Placental pericyte (primary cell): ENCODE data around the gene TSPYL2. TPM values are rescaled to one million over a fixed set of nuclear protein-coding genes. Genes with fewer than 3 reads are reported as not detected.

Experiments used
- small RNA-seq: library from RNA; depleted of rRNA; stranded (forward); fragments of <200 nt; gene quantifications from one replicate; pipeline ENCODE3, GENCODE V24; 2012; ENCODE audit warnings: low replicate concordance
- total RNA-seq: library from RNA; depleted of rRNA; stranded (reverse); fragments of >200 nt; gene quantifications from 2 replicates; pipeline ENCODE4 v1.2.3, GENCODE V29; 2012

The TSPYL2 gene
- 11.6 and 69.8 TPM in 2 replicates for total RNA-seq

DNA sequence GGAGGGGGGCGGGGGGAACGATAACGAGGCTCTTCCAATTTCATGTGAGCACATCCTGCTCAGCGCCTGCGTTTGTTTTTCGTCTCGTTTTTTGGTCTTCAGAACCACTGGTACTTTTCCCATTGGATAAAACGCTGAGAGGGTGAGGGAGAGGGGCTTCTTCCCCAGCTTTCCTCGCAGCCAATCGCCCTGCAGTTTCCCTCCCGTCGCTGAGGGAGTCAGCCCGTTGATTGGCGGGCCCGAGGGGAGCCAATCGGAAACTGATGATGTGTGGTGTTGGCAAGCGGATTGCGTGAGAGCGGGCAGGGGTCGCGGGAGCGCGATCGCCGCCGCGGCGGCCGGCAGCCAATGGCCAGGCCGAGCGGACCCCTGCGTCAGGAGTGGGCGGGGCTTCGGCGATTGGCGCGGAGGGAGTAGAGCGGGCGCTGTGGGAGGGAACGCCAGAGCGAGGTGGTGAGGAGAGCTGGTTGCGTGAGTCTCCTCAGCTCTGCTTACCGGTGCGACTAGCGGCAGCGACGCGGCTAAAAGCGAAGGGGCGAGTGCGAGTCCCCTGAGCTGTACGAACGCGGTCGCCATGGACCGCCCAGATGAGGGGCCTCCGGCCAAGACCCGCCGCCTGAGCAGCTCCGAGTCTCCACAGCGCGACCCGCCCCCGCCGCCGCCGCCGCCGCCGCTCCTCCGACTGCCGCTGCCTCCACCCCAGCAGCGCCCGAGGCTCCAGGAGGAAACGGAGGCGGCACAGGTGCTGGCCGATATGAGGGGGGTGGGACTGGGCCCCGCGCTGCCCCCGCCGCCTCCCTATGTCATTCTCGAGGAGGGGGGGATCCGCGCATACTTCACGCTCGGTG is at the start of gene TSPYL2:
Gene TSPYL2, plus strand, starts transcription at position 443 of the 848 bp plus-strand sequence. Its CDS starts 132 bp downstream, at position 575.

DNA sequence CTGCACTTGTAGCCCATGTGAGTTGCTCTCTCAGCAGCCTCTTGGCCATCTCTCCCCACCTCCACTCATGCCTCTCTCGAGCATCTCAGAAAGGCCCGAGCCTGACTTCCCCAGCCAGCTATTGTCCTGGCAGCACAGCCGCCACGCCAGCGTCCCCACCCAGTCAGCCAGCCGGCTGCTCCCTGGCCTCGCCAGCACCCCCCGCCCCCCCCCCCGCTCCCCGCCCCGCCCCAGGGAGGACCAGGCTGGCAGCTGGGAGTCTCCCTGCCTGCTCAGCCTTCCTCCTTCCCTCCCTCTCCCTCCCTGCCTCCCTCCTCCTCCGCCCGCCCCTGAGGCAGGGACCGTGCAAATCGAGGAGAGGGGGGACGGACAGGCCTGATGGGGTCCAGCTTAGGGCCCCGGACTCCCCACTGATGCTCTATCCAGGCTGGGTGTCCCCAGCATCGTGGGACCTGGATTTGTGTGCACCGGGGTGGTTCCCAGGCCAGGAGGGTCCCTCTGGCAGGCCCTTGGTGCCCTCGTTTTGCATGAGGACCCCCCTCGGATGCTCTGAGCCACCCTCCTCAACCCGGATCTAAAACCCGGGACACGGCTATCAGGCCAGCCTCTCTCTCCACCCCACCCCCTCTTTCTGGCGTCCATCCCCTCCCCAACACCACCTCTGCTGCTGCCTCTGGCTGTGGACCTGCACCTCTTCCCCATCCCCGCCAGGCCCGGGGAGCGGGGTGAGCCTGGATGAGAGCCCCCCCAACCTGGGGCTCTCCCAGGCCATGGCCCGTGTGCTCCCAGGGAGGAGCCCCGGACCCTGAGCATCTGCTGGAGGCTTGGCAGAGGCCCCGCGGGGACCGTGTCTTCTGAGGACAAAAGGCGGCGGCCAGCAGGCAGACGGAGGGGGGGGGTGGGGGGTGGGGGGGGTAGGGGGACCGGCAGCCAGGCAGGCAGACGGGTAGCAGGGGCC is 33.7 kb upstream of the TSPYL2 start, which contains the start of gene GPR173:
Gene GPR173, plus strand, starts transcription at position 621 of the 958 bp plus-strand sequence. CDS start 27,833 bp downstream, outside the sequence.

DNA sequence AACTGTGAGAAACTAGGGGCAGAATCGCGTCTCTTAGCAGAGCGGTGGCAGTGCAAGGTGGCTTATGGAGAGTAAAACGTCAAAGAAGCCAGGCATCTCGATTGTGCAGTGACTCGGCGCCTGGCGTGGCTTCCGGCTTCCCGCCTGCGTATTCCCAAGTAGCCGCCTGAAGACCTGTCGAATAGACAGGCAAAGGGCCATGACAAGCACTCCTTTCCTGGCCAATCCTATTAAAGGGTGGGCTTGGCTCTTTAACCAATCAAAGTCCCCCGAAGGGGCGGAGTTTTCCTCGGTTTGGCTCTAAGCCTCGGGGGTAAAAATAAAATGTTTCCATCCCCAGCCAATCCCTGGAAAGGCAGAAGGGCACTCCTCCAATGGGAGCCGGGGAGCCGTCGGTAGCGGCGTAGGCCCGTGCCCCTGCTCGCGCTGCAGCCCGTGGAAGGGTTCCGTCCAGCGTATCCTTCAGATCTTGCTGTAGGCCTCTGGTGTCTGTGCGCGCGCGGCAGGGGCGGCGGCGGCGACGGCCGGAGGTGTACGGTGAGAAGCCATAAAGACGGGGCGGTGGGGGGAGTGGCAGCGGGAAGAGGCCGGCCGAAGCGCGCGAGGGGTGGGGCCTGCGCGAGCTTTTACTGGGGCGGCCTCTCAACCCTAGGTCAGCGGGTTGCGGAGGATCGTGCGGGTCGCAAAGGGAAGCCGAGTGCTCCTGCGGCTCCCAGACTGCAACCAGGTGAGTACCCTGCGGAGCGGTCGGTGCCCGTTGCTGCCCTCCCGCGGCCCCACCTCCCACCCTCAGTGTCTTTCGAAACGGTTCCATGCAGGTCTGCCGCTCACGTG is 11.8 kb downstream of the TSPYL2 start, which contains the start of gene KANTR:
Gene KANTR, plus strand, starts transcription at position 395 of the 834 bp plus-strand sequence. CDS start 30,131 bp downstream, outside the sequence.

Small RNAs within 50 kb of the gene (small RNA-seq; reads per million reads assigned to genes)
- gene AL591212.2 = not detected

Other genes with a start within 250 kb of the TSPYL2 start
- not detected in 2 replicates for gene XAGE3, start 214.3 kb upstream of the TSPYL2 start, total RNA-seq
- gene FAM156B, start 185.0 kb upstream of the TSPYL2 start, total RNA-seq = 14.9 and 22.8 TPM in 2 replicates
- 7.2 and 12.7 TPM in 2 replicates for gene FAM156A, start 123.8 kb upstream of the TSPYL2 start, total RNA-seq
- gene GPR173, start 33.6 kb upstream of the TSPYL2 start, total RNA-seq = 1.9 and 3.7 TPM in 2 replicates
- gene KANTR, start 11.8 kb downstream of the TSPYL2 start, total RNA-seq = 5.0 and 12.3 TPM in 2 replicates
- gene KDM5C, start 142.8 kb downstream of the TSPYL2 start, total RNA-seq = 159 and 169 TPM in 2 replicates
- 7.7 and 11.7 TPM in 2 replicates for gene IQSEC2, start 199.2 kb downstream of the TSPYL2 start, total RNA-seq